MM.1S (cell line): ENCODE data around the gene AFG1L.

Experiments
- CTCF ChIP-seq: fragments of 300-600 bp; sonication (generic); IDR thresholded peaks from 2 replicates; pipeline ENCODE4 v1.5.1; 2016; ENCODE audit warnings: antibody characterized with exemption, low read length, mixed read lengths
- EZH2 ChIP-seq: fragments of 300-600 bp; sonication (generic); optimal IDR thresholded peaks from 2 replicates; pipeline ENCODE3; 2017; ENCODE audit warnings: low read depth, mild to moderate bottlenecking, antibody characterized with exemption, low read length, mixed read lengths
- EZH2phosphoT487 ChIP-seq: fragments of 300-600 bp; sonication (generic); IDR thresholded peaks from 2 replicates; pipeline ENCODE4 v1.6.1; 2018; ENCODE audit warnings: antibody characterized with exemption, low read length

DNA sequence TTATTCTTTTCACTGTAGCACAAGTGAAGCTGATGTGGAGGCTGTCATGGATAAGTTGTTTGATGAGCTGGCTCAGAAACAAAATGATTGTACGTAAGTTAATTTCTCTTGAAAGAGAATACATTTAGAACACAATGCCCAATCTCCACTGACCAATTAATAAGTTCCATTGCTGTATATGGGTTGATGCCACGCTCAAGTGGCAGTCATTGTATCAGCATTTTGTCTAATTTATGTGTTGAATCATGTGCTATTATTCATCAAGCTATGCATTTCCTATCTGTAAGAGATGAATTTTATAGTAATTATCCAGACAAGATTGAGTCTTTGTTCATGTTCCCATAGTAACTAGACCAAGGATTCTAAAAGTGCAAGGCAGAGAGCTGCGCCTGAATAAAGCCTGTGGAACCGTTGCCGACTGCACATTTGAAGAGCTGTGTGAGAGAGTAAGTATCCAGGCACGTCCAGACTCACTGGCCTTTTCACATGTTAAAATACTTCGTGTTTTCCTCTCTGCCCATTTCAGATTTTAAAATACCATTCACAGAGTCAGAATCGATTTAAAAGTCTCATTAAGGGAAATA lies 182.1 kb downstream of the AFG1L start:
- TF ChIP-seq EZH2 = no peak
- no peak for TF ChIP-seq CTCF
- no peak for TF ChIP-seq EZH2phosphoT487
